ENCODE results near the gene LHFPL2.

The LHFPL2 gene

GRCh38 chr5:78613151-78613533, 35.4 kb downstream of the LHFPL2 start:
- no peak for DNase-seq

- no peak for DNase-seq
Measured at GRCh38 chr5:78612227-78613150, 36.1 kb downstream of the LHFPL2 start.

DNA sequence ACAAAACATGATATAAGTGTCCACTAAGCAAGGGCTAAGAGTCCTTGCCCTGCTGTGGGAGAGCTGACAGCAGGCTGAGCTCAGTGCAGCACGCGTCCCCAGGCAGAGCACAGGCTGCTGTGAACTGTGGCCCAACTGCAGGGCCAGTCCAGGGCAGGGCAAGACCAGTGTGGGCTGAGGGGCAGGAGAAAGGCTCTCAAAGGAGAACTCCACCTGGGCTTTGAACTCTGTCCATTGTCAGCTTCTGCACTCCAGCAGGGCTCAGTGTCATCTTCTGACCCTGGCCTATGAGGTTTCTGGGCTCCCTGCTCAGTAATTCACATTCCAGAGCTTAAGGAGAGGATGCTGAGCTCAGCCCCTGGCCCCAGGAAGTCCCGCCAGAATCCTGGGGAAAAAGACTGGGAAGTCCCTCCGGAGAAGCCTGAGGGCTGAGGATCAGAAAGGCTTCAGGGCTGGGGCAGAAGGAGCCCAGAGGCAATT, 37.4 kb downstream of the LHFPL2 start:
- DNase-seq = no peak

DNA sequence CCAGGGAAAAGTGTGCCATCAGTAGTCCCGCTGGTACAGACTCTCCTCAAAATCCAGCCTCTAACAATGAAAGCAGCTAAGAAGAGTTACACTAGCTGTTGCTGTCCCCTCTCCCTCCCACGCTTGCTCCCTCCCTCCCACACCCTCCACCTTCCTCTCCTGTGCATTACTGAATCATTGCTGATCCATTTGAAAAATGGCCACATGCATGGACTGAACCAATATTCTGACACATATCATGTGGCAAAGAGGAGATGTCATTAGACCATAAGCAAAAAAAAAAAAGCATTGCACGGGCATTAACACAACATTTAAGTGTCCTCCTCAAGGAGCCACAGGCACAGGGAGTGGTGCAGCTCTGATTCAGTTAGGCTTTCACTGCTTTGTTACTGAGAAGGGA, 37.9 kb downstream of the LHFPL2 start:
- DNase-seq = no peak

- no peak for DNase-seq
Measured at GRCh38 chr5:78610163-78610583, 38.4 kb downstream of the LHFPL2 start.

GRCh38 chr5:78607864-78608263, 40.7 kb downstream of the LHFPL2 start:
- no peak for DNase-seq

DNA sequence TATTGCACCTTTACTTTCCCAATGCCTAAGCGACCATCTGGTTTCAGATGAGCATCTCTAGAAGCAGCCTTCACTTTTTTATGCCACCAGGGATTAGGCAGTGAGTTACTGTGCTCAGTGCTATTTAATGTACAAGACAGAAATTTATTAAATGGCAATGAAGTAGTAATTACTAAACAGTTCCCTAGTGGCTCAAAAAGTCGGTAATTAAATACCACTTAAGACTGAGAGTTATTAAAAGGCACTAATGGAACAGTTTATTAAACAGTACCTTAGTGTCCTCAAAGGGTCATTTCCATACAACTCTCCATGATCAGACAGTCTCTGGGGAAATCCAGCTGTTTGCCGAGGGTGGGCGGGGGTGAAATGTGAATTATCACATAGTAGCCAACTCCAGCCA, 42.3 kb downstream of the LHFPL2 start:
- DNase-seq = no peak

- no peak for DNase-seq
Measured at GRCh38 chr5:78605611-78606010, 43.0 kb downstream of the LHFPL2 start.

DNA sequence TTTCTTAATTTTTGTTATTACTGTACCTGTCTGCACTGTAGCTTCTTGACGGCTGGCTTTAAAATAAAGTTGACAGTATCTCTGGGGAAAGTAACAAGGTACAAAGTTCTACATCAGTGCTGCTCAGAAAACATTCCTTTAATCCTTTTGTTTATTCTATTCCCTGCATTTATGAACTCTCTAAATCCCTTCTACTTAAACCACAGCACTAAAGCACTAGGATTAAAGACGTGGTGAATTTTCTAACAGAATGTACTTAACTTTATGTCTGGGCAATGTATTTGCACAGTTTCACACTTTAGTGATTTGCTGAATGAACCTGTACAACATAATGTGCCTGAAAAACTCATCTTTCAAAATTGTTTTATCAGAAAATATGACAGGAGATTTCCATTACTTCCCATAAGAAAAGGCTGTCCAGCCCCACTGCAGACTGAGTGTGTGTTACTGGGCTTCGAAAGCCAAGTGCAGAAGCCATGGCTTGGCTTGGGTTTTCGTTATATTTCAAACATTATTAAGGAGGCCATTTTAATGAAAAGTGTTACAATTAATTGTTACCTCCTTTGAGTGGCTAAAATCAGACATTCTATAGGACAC, 43.8 kb downstream of the LHFPL2 start:
- no peak for DNase-seq

DNA sequence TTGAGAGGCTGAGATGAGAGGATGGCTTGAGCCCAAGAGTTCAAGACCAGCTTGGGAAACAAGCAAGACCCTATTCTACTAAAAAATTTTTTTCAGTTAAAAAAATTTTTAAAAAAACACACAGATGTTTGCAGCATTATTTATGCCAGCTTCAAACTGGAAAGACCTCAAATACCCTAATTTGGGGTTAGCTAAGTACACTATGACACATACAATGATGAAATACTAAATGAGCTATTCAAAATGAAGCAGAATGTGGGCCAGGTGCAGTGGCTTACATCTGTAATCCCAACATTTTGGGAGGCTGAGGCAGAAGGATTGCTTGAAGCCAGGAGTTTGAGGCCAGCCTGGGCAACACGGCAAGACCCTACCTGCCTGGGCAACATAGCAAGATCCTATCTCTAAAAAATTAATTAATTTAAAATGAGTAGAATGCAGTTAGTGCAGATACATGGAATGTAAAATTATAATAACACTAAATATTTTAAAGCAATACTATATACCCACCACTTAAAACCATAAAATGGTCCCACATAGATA, 44.9 kb downstream of the LHFPL2 start:
- no peak for DNase-seq

DNA sequence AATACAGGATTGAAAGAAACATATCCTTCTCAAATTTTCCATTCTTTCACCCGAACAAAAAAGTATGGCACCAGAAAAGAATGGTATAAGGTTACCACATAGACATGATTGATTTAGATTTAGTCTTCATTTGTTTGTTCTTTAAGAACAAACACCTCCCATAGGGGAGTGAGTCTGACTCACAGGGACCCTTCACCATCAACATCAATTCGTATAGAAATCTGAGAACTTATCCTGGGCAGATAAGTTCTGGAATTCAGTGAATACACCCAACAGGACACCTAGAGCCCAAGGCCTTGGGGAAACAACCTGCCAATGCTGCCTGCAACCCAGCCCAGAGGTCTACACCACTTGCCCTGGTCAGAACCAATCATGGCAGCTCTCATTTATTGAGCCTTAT, 46.2 kb downstream of the LHFPL2 start:
- DNase-seq = no peak

GRCh38 chr5:78601559-78602314, 46.8 kb downstream of the LHFPL2 start:
- DNase-seq = no peak

DNA sequence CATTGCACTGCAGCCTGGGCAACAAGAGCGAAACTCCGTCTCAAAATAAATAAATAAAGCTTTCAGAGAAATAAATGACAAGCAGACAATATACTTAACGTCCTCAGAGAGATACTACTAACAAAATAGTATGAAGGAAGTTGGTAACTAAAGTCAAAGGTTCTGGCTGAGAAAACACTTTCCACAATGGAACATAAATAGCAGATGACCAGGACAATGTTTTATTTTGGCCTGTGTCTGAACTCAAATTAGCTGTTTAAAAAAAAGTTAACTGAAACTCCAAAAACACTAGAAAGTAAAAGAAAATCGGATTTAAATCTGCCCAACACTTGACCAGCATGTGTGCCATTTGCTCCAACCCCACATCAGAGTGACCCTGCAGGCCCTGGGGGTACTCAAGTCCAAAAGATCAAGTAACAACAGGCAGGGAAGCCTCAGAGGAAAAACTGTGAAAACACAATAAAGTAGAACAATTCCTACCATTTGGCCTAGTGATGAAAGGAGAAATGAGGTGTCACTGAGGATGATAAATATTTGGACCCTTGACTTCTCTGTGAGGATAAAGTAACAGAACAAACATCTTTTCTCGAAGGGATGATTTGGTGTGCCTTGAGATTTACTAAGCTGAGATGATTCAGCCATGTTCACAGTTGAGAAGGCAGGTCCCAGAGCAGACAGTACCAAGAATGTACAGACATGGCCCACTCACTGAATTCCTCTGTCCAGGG, 47.7 kb downstream of the LHFPL2 start:
- DNase-seq = no peak

DNA sequence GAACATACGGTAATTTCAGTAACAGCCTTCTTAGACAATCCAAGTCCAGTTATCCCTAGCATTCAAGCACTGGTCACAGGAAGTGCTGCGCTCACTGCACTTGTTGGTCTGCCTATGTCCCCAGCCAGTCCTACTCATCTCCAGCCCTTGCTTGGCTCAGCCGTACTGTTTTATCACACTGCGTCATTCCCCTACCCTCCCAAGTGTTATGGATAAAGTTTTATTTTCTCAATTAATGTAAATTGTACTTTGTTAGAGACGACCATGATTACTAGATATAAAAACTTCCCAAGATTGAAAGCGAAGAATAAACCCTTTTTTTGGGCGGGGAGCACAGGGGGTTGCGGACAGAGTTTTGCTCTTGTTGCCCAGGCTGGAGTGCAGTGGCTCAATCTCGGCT, 49.6 kb downstream of the LHFPL2 start:
- no peak for DNase-seq

GRCh38 chr5:78597974-78598371, 50.6 kb downstream of the LHFPL2 start:
- no peak for DNase-seq

DNA sequence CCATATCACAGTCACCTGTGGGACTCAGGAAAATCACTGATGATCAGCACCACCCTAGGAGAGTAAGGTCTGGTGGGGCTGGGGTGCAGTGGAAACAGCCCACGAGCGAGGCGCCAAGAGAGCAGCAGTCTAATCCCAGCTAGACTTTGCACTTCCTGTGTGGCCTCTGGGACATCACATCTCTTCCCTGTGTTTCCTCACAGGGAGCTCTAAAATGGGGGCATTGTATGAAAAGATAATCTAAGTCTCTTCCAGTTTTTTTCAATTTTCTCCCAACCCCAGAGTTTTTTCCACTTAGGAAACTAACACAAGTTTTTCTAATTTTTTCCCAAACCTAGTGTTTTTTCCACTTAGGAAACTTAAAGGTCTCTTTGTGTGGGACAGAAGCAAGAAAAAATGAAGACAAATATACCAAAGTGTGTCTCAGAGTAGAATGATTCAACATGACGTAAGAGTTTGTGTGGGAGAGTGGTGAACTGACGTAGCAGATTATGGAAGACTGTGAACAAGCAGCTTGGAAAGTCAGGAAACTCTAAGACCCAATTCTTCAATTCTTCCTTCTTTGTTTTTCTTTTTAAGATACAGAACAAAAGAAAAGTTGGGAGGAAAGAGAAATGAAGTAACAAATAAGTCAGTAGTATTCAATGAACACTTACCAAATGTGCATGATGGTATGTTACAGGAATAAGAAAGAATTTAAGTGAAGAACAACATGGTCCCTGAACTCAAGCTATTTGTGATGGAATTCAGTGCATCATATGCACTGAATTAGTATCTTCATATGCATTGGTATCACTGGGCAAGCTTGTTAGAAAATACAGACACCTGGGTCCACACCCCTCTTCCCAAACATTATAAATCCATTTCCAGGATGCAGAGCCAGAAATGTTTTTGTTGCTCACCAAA, 51.3 kb downstream of the LHFPL2 start:
- DNase-seq = no peak

GRCh38 chr5:78595458-78595921, 53.1 kb downstream of the LHFPL2 start:
- no peak for DNase-seq

GRCh38 chr5:78594610-78595457, 53.7 kb downstream of the LHFPL2 start:
- no peak for DNase-seq

- no peak for DNase-seq
Measured at GRCh38 chr5:78594021-78594420, 54.6 kb downstream of the LHFPL2 start.

DNA sequence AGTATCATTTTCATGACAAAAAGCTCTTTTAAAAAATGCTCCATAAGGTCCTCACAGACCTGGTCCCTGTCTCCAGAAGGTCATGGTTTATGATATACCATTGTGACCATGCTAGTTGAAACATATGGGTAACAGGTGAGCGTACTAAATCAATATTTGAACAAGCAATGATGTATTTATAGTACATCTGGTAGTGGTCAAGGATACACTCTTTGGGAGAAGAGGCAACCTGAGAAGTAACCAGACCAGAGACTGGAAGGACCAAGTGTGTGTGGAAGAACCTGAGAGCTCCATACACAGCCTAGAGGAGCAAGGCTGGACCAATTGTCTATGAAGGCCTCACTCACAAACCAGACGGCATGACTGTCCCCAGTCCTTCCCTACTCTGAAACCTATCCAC, 55.1 kb downstream of the LHFPL2 start:
- no peak for DNase-seq
